GM21737 (cell line): ENCODE results near the gene TMEM263.
"Not testable (repeated sequence)": the region's sequence is repeated elsewhere in the genome, so short reads cannot be mapped to it uniquely, and the experiment has no call there.

Experiments used
- ATAC-seq: cut with Tn5 transposase; IDR thresholded peaks from one replicate; pipeline ENCODE4 v1.9.1; 2021; ENCODE audit warnings: mild to moderate bottlenecking, moderate library complexity; ENCODE audit not compliant: unreplicated experiment

Gene TMEM263

GRCh38 chr12:106984588-106985137 is 29.0 kb downstream of the TMEM263 start:
- no peak for ATAC-seq

DNA sequence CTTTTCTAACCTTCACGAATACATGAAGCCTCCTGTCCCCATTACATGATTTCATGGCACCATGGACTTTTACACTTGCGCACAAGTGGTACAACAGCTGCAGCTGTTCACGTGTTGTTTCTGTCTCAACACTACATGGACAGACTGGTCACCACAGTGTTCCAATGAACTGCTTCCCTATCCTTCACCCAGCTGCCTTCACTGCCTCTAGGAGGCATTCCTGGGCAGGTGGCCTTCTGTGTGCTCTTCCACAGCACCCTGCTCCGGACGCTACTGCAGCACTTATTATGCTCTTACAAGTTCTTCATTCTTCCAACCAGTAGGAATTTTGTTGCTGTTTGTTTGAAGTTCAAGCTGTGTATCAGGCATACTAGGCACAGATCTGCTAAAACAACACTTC is 29.8 kb downstream of the TMEM263 start:
- ATAC-seq = no peak

DNA sequence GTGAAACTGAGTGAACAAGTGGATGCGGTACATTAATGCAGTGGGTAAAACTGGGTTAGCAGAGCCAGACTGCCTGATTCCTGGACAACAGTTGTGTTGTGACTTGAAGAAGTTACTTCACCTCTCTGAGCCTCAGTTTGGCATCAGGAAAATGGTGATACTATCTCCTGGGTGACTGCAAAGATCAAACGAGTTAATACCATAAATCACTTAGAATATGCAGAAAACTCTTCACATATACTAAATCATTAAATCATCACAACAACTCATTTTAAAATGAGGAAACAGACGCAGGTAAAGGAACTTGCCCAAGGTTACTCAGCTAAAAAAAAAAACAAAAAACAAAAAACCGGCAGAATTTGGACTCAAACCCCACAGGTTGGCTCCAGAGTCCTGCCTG is 30.4 kb downstream of the TMEM263 start:
- ATAC-seq = no peak

- peak; percentile 94 for ATAC-seq
These were observed 31.1 kb downstream of the TMEM263 start, which contains the start of gene MTERF2 for GRCh38 chr12:106986625-106987389. TSS of gene MTERF2 (minus strand) at chr12:106987146. CDS start at chr12:106978714, 8,432 bp downstream.

DNA sequence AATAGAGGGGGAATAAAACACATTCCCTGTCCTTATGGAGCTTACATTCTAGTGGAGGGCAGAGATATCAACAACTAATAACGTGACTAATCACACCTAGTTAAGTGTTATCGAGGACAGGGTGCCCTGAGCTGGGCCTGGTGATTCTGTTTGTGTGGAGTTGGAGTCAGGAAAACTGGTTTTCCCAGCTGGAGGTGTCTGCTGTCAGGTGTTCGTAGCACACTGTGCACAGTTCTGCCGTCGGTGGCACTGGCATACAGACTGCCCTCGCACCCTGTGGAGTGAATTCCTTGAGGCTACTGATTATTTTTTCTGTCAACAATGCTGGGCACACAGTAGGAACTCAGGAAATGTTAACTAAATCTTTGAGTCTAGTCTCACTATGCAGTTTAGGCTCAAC is 32.1 kb downstream of the TMEM263 start:
- no peak for ATAC-seq

DNA sequence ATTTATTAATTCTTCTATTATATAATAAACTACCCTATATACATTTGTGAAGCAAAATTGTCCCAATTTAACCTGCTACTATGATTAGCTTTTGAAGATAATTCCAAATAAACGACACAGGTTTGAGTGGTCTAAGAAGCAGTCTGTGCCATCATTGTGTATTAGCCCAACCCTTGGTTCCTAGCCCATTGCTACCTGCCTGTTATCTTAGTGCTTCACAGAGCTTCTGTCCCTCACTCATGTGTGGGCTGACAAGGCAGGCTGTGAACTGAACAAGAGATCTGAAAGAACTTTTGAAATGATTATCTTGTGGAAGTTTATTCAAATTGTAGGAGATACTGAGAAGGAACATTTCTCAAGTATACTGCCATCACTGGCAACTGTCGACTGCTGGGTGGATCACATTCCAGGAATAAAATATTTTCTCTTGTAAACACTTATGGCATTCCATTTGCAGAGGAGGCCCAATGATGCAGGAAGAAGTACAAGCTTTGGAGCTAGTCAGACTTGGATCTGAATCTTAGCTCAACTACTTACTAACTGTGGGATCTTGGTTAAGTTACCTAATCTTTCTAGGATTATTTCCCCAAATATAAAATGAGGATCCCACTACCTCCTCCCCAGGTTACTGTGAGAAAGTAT is 39.0 kb downstream of the TMEM263 start:
- ATAC-seq = no peak

DNA sequence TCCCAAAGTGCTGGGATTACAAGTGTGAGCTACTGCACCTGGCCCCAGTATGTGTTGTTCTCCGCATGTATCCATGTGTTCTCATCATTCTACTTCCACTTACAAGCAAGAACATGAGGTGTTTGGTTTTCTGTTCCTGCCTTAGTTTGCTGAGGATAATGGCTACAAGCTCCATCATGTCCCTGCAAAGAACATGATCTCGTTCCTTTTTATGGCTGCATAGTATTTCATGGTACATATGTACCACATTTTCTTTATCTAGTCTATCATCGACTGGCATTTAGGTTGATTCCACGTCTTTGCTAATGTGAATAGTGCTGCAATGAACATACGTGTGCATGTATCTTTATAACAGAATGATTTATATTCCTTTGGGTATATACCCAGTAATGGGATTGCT is 40.4 kb downstream of the TMEM263 start:
- not testable (repeated sequence) for ATAC-seq

- ATAC-seq = no peak
These were observed 42.2 kb downstream of the TMEM263 start for GRCh38 chr12:106997916-106998315.

DNA sequence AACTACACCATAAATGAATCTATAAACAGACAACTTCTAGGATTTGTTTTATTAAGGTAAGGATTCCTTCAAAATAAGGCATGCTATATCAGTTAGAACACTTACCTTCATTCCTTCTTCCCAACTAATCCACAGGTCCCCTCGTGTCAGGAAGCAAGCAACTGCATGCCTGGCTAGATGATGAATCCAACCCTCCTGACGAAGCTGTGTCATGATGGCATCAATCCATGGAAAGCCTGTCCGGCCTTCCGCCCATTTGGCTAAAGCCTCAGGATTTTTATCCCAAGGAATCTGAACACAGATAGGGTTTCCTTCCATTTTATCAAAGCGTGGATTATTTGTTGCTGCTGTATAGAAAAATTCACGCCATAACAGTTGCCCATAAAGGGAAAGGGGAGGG is 43.7 kb downstream of the TMEM263 start:
- no peak for ATAC-seq

DNA sequence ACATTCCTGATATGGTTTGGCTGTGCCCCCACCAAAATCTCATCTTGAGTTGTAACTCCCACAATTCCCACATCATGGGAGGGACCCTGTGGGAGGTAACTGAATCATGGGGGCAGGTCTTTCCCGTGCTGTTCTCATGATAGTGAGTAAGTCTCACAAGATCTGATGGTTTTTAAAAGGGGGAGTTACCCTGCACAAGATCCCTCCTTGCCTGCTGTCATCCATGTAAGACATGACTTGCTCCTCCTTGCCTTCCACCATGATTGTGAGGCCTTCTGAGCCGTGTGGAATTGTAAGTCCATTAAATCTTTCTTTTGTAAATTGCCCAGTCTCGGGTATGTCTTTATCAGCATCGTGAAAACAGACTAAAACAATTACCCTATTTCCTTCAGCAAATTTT is 47.0 kb downstream of the TMEM263 start:
- ATAC-seq = not testable (repeated sequence)

GRCh38 chr12:107007411-107007810 is 51.7 kb downstream of the TMEM263 start:
- no peak for ATAC-seq

- no peak for ATAC-seq
These were observed 55.8 kb downstream of the TMEM263 start for GRCh38 chr12:107011519-107011918.

DNA sequence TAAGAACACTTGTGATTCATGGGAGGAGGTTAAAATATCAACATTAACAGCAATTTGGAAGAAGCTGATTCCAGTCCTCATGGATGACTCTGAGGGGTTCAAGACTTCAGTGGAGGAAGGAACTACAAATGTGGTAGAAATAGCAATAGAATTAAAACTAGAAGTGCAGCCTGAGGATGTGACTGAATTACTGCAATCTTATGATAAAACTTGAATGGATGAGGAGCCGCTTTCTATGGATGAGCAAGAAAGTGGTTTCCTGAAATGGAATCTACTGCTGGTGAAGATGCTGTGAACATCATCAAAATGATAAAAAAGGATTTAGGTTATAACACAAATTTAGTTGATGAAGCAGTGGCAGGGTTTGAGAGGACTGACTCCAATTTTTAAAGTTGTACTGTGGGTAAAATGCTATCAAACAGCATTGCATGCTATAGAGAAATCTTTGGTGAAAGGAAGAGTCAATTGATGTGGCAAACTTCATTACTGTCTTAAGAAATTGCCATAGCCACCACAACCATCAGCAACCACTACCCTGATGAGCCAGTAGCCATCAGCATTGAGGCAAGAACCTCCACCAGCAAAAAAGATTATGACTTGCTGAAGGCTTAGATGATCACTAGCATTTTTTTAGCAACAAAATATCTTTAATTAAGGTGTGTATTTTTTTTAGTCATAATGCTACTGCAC is 57.2 kb downstream of the TMEM263 start:
- ATAC-seq = no peak

- no peak for ATAC-seq
These were observed 58.3 kb downstream of the TMEM263 start for GRCh38 chr12:107014055-107014454.

GRCh38 chr12:107017042-107017441 is 61.3 kb downstream of the TMEM263 start:
- no peak for ATAC-seq

GRCh38 chr12:107019546-107019945 is 63.8 kb downstream of the TMEM263 start:
- ATAC-seq = no peak
